Pons (tissue), 1 donor: ENCODE results near the gene MRPS26.
"Not testable (repeated sequence)": the region's sequence is repeated elsewhere in the genome, so short reads cannot be mapped to it uniquely, and the experiment has no call there.

ENCODE experiments used
- DNase-seq: peaks from one replicate; pipeline ENCODE4 v3.0.0-alpha.2; 2016; ENCODE audit warnings: low spot score

The MRPS26 gene

DNA sequence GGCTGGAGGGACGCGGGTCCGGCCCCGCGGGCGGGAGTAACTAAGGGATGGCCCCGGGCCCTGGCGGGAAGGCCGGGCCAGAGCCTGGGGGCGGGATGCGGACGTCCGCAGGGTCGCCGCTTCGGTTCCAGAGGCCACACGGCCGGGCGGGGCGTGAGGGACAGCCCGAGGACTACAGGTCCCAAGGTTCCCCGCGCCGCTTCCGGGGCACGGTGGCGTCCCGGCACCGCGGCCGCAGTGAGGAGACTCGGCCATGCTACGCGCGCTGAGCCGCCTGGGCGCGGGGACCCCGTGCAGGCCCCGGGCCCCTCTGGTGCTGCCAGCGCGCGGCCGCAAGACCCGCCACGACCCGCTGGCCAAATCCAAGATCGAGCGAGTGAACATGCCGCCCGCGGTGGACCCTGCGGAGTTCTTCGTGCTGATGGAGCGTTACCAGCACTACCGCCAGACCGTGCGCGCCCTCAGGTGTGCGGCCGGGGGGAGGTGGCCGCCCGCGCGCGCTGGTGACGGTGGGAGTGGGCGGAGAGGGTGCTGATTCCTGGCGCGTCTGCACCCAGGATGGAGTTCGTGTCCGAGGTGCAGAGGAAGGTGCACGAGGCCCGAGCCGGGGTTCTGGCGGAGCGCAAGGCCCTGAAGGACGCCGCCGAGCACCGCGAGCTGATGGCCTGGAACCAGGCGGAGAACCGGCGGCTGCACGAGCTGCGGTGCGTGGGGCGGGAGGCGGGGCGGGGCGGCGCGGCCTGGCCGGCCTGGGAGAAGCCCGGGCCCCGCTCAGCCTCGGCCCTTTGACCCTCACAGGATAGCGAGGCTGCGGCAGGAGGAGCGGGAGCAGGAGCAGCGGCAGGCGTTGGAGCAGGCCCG lies at the start of gene MRPS26:
TSS of gene MRPS26 (plus strand) at position 237 of the 861 bp plus-strand sequence. CDS start at position 254, 17 bp downstream.
- DNase-seq = peak; percentile 82

- DNase-seq = no peak
These were observed 47.1 kb upstream of the MRPS26 start for GRCh38 chr20:2998728-2999127.

DNA sequence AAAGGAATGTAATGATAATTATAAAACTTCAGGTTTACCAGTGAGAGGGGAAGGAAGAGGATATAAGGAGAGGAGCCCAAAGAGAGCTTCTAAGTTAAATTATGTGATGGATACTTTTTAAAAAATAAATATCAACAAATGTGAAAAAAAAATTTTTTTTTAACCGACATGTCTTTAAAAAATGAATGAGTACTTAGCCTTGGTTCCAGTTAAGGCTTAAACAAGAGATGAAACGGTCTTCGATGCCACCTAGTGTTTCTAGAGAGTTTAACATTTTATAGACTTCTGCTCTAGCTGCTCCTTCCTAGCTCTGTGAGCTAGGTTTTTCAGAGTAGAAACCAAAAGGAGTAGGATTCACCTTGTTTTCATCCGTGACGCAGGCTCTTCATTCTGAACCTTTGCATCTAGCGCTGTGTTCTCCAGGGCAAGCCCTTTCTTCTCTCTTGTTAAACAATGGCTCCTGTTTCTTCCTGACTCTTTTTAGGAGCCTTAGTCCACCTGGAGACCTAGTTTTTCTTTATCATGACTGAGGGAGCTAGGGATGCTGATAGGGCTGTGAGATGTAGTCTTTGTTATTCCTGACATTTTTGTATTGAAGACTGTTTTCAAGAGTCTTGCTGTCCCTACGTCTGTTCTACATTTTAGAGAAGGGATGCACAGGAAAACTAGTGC lies 44.9 kb upstream of the MRPS26 start:
- peak; percentile 86 for DNase-seq

- DNase-seq = no peak
These were observed 42.4 kb upstream of the MRPS26 start for GRCh38 chr20:3003416-3003815.

- no peak for DNase-seq
These were observed 34.7 kb upstream of the MRPS26 start for GRCh38 chr20:3010985-3011723.

GRCh38 chr20:3011752-3012151 lies 34.1 kb upstream of the MRPS26 start:
- DNase-seq = no peak

GRCh38 chr20:3013771-3014170 lies 32.1 kb upstream of the MRPS26 start:
- no peak for DNase-seq

DNA sequence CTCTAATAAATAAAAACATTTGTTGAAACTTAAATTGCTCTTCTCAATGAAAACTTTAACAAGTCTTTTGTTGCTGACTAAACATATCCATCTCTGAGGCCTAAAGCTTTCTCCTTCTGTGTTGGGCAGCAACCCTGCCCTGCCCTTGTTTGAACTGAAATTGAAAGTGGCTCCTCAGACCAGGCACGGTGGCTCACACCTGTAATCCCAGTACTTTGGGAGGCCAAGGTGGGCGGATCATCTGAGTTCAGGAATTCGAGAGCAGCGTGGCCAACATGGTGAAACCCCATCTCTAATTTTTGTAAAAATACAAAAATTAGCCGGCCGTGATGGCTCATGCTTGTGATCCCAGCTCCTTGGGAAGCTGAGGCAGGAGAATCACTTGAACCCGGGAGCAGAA lies 31.7 kb upstream of the MRPS26 start:
- no peak for DNase-seq

DNA sequence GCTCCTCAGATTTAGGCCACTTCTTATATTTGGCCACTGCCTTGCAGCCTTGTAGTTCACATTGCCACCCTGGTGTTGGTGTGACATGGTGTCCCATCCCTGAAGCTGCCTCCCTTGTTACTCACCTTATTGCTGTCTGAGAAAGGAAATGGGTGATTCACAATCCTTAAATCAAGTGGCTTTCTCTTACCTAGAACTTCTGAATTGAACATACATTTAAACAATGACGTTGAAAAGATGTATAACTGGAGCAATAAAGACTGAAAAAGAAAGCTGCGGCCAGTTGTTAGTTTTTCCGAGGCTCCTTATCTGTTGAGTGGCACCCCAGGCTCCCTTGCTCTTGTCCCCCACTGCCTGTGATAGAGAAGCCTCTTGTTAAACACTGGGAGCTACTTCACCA lies 31.2 kb upstream of the MRPS26 start:
- no peak for DNase-seq

DNA sequence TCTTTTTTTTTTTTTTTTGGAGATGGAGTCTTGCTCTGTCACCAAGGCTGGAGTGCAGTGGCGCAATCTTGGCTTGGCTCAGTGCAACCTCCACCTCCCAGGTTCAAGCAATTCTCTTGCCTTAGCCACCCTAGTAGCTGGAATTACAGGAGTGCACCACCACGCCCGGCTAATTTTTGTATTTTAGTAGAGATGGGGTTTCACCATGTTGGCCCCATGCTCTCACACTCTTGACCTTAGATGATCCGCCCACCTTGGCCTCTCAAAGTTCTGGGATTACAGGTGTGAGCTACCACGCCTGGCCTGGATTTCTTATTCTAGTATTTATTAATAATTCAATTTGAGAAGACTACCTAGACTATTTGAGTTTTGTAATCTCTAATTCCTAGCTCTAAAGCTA lies 30.6 kb upstream of the MRPS26 start:
- not testable (repeated sequence) for DNase-seq

- no peak for DNase-seq
These were observed 24.5 kb upstream of the MRPS26 start for GRCh38 chr20:3021327-3021726.

DNA sequence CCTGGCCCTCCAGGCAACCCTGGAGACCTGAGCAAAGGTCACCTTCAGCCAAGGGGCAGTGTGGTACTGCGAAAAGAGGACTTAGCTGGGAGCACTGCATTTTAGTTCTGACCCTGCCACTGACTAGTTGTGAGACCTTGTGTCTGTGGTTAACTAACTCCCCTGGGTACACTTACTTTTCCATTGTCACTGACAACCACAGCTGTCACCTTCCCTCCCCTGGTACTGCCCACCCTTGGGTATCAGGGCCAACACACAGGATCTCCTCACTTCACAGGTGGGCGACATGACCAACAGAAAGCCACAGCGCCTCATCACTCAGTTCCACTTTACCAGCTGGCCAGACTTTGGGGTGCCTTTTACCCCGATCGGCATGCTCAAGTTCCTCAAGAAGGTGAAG lies 24.1 kb upstream of the MRPS26 start:
- DNase-seq = no peak

DNA sequence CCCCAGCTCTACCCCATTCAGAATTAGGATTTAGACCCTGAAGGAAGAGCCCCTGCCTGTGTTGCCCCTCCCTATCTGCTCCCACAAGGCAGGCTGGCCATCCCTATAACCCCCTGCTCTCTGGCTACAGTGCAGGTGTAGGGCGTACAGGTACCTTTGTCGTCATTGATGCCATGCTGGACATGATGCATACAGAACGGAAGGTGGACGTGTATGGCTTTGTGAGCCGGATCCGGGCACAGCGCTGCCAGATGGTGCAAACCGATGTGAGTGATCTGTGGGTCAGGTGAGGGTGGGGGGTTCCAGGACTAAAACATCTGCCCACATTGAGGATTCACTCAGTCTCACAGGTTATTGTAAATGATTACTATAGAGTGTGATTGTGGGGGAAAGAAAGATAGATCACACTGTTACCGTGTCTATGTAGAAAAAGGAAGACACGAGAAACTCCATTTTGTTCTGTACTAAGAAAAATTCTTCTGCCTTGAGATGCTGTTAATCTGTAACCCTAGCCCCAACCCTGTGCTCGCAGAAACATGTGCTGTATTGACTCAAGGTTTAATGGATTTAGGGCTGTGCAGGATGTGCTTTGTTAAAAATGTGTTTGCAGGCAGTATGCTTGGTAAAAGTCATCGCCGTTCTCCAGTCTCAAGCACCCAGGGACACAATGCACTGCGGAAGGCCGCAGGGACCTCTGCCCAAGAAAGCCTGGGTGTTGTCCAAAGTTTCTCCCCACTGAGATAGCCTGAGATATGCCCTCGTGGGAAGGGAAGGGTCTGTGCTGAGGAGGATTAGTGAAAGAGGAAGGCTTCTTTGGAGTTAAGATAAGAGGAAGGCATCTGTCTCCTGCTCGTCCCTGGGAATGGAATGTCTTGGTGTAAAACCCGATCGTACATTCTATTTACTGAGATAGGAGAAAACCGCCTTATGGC lies 23.0 kb upstream of the MRPS26 start:
- not testable (repeated sequence) for DNase-seq

- DNase-seq = no peak
These were observed 17.9 kb upstream of the MRPS26 start for GRCh38 chr20:3027987-3028386.

GRCh38 chr20:3031524-3032147 lies 14.2 kb upstream of the MRPS26 start:
- DNase-seq = no peak

GRCh38 chr20:3032624-3033023 lies 13.2 kb upstream of the MRPS26 start:
- peak; percentile 30 for DNase-seq

GRCh38 chr20:3037654-3038053 lies 8.2 kb upstream of the MRPS26 start:
- DNase-seq = no peak

GRCh38 chr20:3038454-3038853 lies 7.4 kb upstream of the MRPS26 start:
- no peak for DNase-seq

GRCh38 chr20:3039426-3039825 lies 6.4 kb upstream of the MRPS26 start:
- DNase-seq = no peak

DNA sequence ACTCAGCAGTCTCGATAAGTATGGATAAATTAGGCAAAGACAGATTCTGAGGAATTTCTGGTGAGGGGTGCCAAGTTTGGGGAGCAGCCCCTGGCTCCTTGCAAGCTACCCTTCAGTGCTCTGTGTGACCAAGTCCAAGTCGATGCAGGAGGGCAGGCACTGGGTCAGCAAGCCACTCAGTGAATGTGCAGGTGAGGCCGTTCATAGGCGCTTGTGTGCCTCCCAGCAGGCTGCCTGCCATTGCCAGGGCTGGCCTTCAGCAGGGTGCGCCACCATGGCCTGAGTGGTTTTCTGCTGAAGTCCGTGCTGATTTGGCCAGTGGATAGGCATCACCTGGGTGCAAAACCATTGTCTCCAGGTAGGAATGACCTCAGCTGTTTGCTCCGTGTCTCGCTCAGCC lies 5.8 kb upstream of the MRPS26 start:
- DNase-seq = no peak

- no peak for DNase-seq
These were observed 3.9 kb upstream of the MRPS26 start for GRCh38 chr20:3041854-3042409.
